ENCODE results near the gene MYH10. TPM values are rescaled to one million over a fixed set of nuclear protein-coding genes. Genes with fewer than 3 reads are reported as not detected.
A peak's percentile ranks its signal among the peaks of the same experiment; 100 is the strongest.

The MYH10 gene
- total RNA-seq, 1 experiment from 2014 or later, result 71.6 TPM

DNA sequence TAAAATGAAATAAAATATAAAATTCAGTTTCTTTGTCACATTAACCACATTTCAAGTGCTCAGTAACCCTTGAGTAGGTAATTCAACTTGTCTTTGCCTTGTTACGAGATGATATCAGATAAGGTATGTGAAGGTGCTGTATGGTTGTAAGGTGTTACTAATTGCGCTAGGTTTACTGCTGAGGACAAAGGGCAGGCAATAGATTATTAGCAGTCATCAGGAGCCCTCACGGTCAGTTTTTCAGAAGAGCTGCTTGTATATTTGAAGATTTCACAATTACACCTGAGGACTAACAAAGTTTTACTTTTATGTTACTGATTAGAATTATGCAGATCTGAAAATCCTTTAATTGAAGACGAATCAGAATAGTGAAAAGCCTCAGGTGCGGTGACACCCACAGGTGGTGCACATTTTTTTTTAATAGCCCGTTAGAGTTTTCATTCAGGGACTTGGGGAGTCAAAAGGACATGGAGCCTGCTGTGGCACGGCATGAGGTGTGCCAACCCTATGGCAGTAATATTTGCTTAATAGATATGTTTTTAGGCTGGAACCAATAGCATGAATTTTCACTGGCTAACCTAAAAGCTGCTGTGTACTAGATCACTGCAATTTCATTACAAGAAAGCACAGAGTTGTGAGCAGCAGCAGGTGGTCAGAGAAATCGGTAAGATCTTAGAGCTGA is 178.5 kb downstream of the MYH10 start:
- in situ Hi-C loops (cut with HindIII; ENCODE audit: low pct_unique_long_range_greater_than_20kb, low sequenced_read_pairs), result no loop called here
- DNase-seq (ENCODE audit: low read depth, low spot score), result no peak

- in situ Hi-C loops (cut with HindIII; ENCODE audit: low pct_unique_long_range_greater_than_20kb, low sequenced_read_pairs), result no loop called here
- DNase-seq (ENCODE audit: low read depth, low spot score), result peak; percentile 67
Observed at GRCh38 chr17:8448310-8448709, 182.2 kb downstream of the MYH10 start.

DNA sequence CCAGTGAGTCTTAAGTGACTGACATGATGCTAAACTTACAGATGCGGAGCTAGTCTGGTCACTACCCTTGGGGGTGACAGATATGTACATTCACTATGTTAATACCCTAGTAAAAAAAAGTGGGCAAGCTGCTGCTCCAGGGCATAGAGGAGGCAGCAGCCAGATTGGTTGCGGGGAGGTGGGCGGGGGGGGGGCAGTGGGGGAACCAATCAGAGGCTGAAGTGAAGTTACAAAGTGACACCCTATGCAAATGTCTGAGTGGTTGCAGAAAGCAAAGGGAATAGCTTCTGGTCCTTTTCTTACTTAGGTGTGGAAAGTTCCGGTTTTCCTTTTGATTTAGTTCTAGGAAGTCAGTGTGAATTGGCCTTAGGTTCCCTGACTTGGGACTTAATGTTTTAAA is 182.7 kb downstream of the MYH10 start:
- in situ Hi-C loops (cut with HindIII; ENCODE audit: low pct_unique_long_range_greater_than_20kb, low sequenced_read_pairs), result no loop called here
- peak; percentile 72 for DNase-seq (ENCODE audit: low read depth, low spot score)

- in situ Hi-C loops (cut with HindIII; ENCODE audit: low pct_unique_long_range_greater_than_20kb, low sequenced_read_pairs), result no loop called here
Observed at GRCh38 chr17:8445536-8445935, 185.0 kb downstream of the MYH10 start.

GRCh38 chr17:8444494-8444893 is 186.0 kb downstream of the MYH10 start:
- in situ Hi-C loops (cut with HindIII; ENCODE audit: low pct_unique_long_range_greater_than_20kb, low sequenced_read_pairs), result no loop called here
- DNase-seq (ENCODE audit: low read depth, low spot score), result no peak

More at GRCh38 chr17:8445536-8445935, 185.0 kb downstream of the MYH10 start:
- no peak for DNase-seq (ENCODE audit: low read depth, low spot score)

DNA sequence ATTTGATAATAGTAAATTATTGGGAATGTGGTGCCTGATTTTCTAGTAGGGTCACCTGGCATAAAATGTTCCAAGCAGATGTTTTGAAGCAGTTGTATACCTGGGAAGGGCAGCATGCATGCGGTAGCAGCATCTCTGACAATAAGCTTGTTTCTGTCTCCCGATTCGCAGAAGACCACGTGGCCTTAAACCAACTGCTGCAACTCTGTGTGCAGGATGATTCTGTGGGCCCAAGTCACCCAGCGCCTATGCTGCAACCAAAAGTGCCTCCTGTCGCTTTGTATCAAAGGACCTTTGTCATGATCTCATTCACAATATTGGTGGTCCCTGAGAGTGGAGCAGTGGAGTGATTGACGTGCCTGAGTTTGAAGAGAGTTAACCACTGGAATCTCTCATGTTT is 186.8 kb downstream of the MYH10 start:
- in situ Hi-C loops (cut with HindIII; ENCODE audit: low pct_unique_long_range_greater_than_20kb, low sequenced_read_pairs), result no loop called here
- peak; percentile 22 for DNase-seq (ENCODE audit: low read depth, low spot score)

DNA sequence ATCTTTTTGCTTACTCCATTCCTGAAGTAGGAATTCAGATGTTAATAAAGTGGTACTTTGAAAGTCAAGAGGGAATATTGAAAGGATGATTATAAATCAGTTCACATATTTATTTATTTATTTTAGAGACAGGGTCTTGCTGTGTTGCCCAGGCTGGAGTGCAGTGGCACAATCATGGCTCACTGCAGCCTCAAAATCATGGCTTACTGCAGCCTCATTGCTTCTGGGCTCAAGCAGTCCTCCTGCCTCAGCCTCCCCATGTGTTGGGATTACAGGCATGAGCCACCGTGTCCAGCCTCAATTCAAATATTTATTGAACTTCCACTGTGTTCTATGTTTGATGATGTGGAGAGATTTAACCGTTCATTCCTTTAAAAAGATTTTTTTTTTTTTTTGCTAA is 188.2 kb downstream of the MYH10 start:
- in situ Hi-C loops (cut with HindIII; ENCODE audit: low pct_unique_long_range_greater_than_20kb, low sequenced_read_pairs), result no loop called here
- no peak for DNase-seq (ENCODE audit: low read depth, low spot score)

DNA sequence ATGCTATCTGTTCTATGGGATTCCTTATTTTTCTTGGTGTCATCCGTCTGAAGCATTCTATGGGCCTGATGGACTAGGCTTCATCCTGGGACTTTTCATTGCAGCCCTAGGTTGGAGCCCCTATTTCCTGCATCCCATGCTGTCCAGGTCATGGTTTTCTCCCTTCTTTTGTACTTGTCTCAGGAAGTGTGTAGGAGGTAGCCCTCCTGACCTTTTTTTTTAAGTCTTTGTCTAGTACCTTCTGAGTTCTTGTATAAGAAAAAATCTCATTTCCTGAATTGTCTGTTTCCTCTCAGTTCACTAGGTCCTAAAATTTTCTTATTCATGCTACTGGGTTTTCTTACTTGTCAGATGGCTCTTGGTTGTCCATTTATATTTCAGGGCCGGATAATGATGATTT is 188.8 kb downstream of the MYH10 start:
- DNase-seq (ENCODE audit: low read depth, low spot score), result no peak
- in situ Hi-C loops (cut with HindIII; ENCODE audit: low pct_unique_long_range_greater_than_20kb, low sequenced_read_pairs), result no loop called here

DNA sequence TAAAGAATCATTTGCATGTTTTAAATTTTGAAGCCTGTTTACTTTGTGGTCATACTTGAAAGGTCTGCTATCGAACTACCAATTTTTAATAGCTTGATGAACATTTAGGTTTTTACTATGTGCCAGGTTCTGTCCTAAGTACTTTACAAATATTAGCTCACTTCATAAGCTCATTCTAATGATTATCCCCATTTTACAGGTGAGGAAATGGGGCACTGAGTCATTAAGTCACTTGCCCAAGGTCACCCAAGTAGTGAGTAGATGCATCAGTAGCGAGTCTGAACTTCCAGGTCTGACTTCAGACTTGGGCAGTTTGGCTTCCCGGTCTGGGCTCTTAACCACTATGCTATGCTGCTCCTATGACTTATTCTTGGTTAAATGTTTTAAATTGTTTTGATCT is 190.8 kb downstream of the MYH10 start:
- in situ Hi-C loops (cut with HindIII; ENCODE audit: low pct_unique_long_range_greater_than_20kb, low sequenced_read_pairs), result no loop called here
- DNase-seq (ENCODE audit: low read depth, low spot score), result no peak

DNA sequence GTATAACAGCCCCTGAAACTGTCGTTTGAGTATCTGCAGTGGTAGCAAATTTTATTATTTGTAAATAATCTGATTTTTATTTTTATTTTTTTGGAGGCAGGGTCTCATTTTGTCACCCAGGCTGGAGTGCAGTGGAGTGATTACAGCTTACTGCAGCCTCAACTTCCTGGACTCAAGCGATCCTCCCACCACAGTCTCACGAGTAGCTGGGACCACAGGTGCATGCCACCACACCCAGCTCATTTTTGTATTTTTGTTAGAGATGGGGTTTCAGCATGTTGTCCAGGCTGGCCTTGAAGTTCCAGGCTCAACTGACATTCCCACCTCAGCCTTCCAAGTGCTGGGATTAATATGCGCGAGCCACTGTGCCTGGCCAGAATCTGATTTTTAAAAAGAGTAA is 192.1 kb downstream of the MYH10 start:
- DNase-seq (ENCODE audit: low read depth, low spot score), result no peak
- in situ Hi-C loops (cut with HindIII; ENCODE audit: low pct_unique_long_range_greater_than_20kb, low sequenced_read_pairs), result no loop called here

- DNase-seq (ENCODE audit: low read depth, low spot score), result no peak
- in situ Hi-C loops (cut with HindIII; ENCODE audit: low pct_unique_long_range_greater_than_20kb, low sequenced_read_pairs), result no loop called here
Observed at GRCh38 chr17:8436844-8437171, 193.7 kb downstream of the MYH10 start.

DNA sequence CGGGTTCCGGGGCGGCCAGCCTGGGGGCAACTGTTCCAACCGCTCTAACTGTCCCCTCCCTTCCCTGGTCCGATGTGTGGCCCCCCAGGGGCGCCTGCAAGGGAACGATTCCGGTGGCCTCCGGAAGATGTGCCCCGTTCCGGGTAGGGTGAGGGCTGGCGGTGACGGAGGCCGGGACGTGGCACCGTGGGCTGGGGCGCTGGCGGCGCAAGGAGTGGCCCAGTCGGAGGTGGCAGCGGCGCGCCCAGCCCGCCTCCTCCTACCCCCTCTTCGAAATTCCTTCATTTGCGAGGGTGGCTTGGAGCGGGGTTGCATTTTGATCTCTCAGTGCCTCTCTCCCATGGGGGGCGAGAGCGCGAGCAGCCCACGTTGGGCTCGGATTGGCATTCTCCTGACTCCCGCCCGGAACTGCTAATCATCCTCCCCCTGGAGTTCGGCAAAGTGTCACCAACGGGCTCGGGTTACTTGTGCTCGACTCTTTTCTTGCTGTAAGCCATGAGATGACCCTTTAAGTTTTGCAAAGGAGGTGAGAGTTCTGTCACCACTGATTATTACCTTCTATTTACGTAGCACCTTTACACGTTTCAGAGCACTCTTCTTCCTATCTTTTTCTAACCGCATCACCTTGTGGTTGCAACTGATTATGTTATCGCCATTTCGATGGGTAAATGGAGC is 194.2 kb downstream of the MYH10 start:
- DNase-seq (ENCODE audit: low read depth, low spot score), result peak; percentile 42
- in situ Hi-C loops (cut with HindIII; ENCODE audit: low pct_unique_long_range_greater_than_20kb, low sequenced_read_pairs), result no loop called here

- in situ Hi-C loops (cut with HindIII; ENCODE audit: low pct_unique_long_range_greater_than_20kb, low sequenced_read_pairs), result no loop called here
- DNase-seq (ENCODE audit: low read depth, low spot score), result peak; percentile 98
Observed at GRCh38 chr17:8435245-8436168, 195.0 kb downstream of the MYH10 start, which contains the start of gene NDEL1. Gene NDEL1 (plus strand): TSS chr17:8435884. CDS start chr17:8444272, 8,388 bp downstream.

DNA sequence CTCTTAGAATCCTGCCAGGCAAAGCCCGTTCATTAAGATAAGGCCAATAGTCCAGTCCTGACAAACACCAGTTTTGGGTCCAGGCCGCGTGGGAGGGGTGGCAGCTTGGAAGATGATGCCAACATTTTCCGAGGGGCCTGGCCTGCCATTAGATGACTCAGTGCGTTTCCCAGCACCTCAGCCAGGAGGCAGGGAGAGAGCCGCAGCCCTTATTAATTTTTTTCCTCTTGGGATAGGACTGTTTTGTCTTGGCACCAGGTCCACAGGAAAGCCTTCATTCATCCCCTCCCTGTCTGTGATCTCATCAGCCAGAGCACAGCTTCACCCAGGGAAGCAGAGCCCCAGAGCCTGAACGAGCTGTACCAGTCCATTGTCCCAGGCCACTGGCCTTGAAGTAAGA is 199.6 kb downstream of the MYH10 start:
- no peak for DNase-seq (ENCODE audit: low read depth, low spot score)
- in situ Hi-C loops (cut with HindIII; ENCODE audit: low pct_unique_long_range_greater_than_20kb, low sequenced_read_pairs), result no loop called here

- in situ Hi-C loops (cut with HindIII; ENCODE audit: low pct_unique_long_range_greater_than_20kb, low sequenced_read_pairs), result no loop called here
- no peak for DNase-seq (ENCODE audit: low read depth, low spot score)
Observed at GRCh38 chr17:8426802-8427201, 203.7 kb downstream of the MYH10 start.

DNA sequence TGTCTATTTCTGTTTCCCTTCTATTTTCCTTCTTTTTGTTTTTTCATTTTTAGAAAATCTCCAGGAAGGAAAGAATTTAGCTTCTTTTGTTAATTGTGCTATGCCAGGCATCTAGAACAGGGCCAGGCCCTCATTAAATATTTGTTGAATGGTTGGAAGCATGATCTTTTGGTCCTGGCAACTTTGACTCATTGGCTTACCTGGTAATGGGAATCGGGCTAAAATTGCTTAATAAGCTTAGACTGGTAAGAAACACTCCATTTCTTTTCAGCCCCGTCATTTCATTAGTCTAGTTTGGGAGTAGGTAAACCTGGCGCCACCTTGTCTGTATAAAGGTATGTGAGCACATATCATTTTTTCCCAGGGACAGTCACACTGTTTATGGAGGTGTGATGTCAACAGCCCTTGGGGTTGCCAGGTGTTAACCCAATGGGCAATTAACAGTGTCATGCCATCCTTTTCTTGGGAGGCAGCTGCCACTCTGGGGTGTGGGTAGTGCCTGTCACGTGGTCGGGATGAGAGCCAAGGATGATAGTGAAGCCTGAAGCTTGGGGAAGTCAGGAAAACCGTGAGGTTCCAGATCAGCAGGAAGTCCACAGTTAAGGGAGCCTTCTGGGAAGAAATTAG is 204.3 kb downstream of the MYH10 start:
- no peak for DNase-seq (ENCODE audit: low read depth, low spot score)
- in situ Hi-C loops (cut with HindIII; ENCODE audit: low pct_unique_long_range_greater_than_20kb, low sequenced_read_pairs), result no loop called here

Measured in SK-MEL-5 (cell line).